Stimulated activated CD8-positive, alpha-beta memory T cell treated with anti-CD3 and anti-CD28 coated beads, Interleukin-15, amount 100 ng/mL, for 48 hours (primary cell): Measurements from ENCODE around the gene INTS1.
A peak's percentile ranks its signal among the peaks of the same experiment; 100 is the strongest.
"Not testable (repeated sequence)": the region's sequence is repeated elsewhere in the genome, so short reads cannot be mapped to it uniquely, and the experiment has no call there.

Source experiments
- DNase-seq, 2 donors: peaks; one replicate each; pipeline ENCODE4 v3.0.0-alpha.2; 2020; ENCODE audit warnings: low read depth in 2 of 2

Gene INTS1

DNA sequence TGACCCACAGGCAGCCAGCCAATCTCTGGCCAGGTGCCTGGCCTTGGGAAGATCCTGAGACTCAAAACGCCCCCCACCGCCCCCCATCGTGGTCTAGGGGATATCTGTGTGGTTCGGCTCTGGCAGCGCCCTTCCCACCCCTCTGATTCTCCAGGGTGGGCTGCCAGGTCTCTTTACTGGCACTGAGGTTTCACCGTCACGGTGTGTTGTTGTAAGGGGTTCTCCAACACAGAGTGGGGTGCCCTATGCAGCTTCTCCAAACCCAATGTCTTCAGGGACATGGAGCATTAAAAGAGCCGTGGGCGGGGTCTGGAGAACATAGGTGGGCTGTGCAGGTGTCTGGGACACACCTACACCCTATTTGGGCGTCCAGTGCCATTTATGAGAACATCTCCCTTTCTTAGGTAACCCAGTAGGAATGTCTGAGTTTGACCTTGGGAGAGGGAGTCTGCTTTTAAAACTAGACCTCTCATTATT lies 27.8 kb upstream of the INTS1 start:
- DNase-seq: no peak

DNA sequence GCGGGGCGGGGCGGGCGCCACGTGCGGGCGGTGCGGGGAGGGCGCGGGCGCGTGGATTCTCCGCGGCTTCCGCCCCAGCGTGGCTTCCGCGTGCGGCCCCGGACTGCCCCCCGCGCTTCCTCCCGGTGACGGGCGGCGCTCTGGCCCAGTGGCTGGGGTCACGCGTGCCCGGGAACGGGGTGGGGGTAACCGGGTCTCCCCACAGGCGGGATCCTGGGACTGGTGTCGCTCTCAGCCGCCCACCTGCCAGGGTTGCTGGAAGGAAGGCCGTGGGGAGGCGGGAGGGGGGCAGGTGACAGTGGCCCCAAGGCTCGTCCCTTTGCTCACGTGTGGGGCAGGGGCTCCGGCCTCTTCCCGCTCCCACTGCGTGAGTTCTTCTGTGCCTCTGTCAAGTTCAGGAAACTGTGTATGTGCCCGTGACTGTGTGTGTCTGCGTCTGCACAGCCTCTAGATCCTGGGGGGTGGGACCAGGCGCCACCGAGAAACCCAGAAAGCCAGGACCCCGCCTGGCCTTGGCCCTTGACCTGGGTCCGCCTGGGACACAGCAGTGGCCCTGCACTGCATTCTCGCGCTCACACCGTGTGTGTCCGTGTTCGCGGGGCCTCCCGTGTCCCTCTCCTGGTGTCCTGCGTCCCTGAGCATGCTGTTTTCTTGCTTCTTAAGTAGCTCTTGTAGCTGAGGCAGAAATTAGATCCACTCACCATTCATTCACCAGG lies 27.2 kb upstream of the INTS1 start:
- no peak for DNase-seq

DNA sequence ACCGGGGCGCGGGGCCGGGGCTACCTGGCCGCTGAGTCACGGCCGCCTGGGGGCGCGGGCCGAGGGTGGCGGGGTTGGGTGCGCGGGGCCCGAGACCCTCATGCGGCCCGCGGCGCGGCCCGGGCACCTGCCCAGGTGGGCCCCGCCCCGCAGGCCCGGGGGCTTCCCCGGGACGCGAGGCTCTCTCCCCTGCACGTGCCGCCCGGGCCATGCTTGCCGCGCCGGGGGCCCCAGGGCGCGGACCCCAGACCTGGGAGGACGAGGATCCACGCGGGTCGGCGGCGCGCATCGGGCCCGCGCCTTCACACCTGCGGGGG lies 26.7 kb upstream of the INTS1 start:
- DNase-seq: no peak

DNA sequence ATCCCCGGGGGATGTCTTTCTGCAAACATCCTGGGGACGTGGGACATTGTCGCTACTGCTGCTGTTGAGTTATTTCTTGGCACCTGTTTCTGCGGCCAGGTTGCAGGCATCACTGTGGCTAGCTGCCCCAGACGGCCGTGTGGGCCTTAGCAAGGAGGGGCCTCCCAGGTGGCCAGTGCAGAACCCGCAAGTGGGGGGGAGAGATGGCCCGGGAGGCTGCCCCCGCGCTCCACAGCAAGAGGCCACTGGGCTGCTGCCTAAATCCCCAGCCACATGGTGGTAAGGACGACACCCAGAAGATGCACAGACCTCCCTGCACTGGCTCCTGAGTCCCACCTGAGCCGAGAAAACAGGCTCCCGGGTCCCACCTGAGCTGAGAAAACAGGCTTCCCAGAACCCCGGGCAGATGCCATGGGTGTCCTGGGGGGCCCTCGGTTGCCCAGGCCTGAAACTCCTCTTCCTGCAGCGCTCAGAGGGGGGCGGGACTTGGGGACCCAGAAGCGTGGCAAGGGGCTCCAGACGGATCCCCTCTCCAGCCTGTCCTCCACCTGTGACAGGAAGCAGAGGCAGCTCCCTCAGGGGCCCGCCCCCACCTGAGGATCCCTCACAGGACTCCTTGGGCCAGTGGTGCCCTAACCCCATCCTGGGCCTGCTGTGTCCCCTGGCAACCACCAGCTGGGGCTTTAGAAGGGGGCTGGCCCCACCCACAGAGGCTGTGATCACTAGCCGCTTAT lies 25.4 kb upstream of the INTS1 start:
- DNase-seq: no peak

DNA sequence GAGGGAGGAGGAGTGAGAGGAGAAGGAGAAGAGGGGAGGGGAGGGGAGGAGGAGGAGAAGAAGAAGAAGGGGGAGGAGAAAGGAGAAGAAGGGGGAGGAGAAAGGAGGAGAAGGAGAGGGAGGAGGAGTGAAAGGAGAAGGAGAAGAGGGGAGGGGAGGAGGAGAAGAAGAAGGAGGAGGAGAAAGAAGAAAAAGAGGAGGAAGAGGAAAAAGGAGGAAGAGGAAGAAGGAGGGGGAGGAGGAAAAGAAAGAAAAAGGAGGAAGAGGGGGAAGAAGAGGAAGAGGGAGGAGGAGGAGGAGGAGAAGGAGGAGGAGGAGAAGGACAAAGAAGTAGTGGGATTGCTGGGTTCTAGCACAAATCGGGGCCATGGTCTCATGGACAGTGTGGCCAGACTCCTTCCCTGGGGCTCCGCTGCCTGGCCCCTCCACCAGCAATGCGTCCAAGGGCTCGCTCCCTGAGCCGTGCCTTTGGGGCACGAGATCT lies 22.1 kb upstream of the INTS1 start:
- DNase-seq: no peak

DNA sequence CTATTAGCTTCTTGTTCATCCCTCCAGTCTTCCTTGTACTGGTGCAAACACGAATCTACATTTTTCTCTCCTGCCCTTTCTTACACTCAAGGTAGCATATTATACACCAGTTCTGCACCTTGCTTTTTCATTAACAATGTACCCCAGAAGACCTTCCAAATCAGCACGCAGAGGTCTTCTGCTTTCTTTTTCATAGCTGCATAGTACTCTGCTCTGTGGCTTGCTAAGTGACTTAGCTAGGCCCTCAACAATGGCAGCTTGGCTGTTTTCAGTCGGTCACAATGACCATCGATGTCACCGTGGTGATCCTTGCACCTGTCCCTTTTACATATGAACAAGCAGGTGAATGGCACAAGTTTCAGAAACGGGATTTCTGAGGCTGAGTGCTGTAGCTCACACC lies 21.2 kb upstream of the INTS1 start:
- DNase-seq: no peak

DNA sequence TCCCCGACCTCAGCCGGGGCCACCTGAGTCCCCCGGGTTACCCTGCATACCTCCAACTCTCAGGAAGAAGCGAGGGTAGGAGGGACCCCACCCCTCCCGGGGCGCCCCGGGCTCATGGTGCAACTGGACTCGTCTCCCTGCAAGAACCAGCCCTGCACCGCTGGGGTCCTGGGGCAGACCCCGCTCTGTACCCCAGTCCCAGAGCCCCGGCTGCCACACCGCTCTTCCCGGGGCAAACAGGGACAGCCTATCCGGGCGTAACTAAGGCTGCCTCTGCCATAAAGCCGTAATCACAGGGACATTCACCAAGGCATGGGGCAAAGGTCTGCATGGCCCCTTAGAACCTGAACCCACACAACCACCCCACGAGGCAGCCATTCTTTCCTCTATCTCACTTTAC lies 19.7 kb upstream of the INTS1 start:
- no peak for DNase-seq

DNA sequence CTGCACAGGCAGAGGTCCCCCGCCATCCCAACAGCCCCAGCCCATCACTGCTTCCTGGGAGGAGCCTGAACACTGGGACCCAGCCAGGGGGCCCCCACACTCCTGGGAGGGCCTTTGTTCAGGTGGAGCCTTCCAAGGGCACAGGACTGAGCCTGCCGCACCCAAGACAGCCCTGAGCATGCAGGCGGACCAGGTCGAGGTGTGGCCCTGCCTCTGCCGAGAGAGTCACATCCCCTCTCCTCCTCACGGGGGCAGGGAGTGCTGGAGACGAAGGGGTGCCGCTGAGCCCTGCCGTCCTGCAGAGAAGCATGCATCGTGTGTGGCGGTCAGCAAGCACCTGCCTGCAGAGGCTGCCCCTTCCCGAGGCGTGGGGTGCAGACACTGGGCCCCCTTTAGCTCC lies 19.0 kb upstream of the INTS1 start:
- DNase-seq: no peak

DNA sequence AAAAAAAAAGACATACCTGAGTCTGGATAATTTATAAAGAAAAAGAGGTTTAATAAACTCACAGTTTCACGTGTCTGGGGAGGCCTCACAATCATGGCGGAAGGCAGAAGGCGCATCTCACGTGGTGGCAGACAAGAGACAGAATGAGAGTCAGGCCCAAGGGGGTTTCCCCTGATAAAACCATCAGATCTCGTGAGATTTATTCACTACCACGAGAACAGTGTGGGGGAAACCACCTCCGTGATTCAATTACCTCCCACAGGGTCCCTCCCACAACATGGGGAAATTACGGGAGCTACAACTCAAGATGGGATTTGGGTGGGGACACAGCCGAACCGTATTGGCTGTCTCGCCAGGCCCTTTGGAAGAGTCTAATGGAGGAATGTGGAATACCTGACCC lies 17.3 kb upstream of the INTS1 start:
- no peak for DNase-seq

DNA sequence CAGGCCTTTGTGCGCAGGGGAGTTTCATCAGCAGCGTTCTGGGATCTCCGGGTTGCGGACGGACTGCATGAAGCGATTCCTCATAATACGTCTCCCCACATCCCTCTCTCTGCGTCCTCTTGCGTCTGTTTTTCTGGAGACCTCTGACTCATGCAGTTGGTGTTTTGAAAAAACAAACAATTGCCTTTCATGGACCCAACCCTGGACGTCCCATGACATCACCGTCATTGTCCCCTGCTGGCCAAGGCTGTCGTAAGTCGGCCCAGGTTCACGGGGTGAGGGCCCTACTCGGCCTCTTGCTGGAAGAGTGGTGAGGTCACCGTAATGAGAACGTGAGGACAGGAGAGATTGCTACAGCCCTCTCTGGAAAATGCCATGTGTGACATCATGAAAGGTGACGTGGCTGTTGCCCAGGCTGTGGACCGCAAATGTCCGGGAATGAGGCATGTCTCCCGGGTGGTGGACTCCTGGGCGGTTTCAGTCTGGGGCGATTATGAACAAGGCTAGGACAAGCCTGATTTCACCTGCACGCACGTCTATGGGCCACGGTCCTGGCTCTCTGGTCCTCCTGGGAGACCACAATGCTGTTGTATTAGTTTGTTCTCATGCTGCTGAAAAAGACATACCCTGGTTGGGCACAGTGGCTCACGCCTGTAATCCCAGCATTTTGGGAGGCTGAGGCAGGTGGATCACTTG lies 16.5 kb upstream of the INTS1 start:
- no peak for DNase-seq

DNA sequence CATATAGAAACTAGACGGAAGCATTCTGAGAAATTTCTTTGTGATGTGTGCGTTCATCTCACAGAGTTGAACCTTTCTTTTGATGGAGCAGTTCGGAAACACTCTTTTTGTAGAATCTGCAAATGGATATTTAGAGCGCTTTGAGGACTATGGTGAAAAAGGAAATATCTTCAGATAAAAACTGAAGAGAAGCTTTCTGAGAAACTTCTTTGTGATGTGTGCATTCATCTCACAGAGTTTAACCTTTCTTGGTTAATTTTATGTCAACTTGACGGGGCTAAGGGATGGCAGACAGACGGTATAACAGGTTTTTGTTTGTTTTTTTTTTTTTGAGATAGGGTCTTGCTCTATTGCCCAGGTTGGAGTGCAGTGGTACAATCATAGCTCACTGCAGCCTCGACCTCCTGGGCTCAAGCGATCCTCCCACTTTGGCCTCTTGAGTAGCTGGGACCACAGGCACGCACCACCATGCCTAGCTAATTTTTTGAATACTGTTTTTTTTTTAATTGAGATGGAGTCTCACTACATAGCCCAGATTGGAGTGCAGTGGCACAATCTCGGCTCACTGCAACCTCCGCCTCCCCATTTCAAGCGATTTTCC lies 15.2 kb upstream of the INTS1 start:
- not testable (repeated sequence) for DNase-seq

DNA sequence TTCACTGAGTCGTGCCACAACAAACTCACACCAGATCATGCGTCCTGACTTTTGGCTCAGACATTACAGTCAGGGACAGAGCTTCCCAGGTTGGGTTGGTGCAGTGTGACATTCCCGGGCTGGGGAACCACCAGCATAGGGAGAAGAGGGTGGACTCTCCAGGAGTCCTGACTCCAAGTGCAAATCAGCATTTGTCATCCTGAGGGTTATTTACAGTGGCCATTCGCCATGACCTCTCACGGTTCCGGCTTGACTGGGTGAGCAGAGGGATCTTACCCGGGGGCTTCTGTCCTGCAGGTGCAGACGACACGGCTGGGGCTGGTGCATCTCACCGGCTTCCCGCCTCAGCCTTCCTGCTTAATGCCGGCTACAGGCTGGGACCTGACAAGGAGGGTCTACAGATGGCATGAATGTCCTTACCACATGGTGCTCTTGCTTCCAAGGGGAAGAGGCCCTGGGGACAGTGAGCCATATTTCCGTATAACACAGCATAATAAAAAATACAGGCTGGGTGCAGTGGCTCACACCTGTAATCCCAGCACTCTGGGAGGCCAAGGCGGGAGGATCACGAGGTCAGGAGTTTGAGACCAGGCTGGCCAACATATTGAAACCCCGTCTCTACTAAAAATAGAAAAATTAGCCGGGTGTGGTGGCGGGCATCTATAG lies 12.5 kb upstream of the INTS1 start:
- no peak for DNase-seq

DNA sequence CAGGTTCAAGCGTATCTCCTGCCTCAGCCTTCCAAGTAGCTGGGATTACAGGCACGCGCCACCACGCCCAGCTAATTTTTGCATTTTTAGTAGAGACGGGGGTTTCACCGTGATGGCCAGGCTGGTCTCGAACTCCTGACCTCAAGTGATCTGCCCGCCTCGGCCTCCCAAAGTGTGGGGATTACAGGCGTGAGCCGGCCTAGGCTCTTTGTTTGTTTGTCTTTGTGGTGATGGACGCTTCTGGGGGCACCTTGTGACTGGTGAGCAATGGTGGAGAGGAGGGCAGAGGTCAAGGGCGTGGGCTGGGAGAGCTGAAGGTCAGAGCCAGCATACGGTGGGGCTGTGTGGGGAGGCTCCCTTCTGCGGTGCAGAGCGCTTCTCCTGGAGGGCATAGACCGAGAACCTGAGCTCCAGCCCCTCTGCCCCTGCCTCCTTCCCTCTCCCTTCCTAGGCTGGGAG lies 11.3 kb upstream of the INTS1 start:
- DNase-seq: not testable (repeated sequence)

DNA sequence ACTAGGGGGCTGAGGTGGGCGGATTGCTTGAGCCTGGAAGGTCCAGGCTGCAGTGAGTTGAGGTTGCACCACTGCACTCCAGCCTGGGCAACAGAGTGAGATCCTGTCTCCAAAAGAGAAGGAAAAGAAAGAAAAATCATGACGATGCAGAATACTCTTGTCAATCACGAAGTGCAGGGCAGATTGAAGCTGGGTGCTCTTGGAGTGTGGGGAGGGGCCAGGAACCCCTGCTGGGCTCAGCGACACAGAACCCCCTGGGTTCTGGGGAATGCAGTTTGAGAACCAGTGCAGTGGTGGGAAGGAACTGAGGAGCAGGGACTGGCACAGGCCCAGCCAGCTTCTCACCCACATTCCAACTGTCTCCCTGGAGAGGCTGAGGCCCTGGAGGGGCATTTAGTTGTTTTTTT lies 10.8 kb upstream of the INTS1 start:
- no peak for DNase-seq

DNA sequence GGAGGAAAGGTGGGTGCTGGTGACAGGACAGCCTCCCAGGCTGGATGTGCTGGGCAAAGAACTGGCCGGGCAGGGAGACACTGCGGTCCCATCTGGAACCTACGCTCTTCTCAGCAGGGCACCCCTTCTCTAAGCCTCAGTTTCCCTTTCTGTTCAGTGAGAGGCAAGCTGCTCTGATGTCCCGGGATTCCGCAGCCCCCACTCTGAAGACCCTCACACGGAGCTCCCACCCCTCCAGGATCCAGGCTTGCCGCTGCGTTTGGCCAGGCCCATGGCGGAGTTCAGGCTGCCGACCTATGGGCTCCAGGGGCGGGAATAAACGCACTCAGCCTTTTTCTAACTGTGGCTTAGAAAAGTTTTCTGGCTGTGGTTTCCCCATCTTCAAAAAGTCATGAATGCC lies 10.2 kb upstream of the INTS1 start:
- DNase-seq: no peak

DNA sequence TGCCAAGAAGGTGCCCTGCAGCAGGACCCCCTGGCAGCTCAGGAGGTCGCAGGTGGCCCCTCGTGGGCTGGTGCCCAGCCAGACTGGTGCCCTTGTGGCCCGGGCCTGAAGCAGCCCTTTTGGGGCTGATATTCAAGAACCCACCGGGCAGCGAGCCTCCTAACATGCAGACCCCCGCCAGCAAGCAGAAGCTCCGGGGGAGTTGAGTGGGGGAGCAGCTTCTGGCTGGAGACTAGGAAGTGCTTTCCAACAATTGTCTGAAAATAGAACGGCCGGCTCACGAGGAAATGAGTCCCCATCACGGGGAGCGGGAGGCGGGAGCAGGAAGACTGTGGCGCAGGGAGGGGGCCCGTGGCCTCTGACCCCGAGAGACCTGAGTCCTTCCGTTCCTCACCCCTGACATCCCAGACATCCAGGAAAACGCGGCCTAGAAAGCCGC lies 9.5 kb upstream of the INTS1 start:
- DNase-seq: no peak

DNA sequence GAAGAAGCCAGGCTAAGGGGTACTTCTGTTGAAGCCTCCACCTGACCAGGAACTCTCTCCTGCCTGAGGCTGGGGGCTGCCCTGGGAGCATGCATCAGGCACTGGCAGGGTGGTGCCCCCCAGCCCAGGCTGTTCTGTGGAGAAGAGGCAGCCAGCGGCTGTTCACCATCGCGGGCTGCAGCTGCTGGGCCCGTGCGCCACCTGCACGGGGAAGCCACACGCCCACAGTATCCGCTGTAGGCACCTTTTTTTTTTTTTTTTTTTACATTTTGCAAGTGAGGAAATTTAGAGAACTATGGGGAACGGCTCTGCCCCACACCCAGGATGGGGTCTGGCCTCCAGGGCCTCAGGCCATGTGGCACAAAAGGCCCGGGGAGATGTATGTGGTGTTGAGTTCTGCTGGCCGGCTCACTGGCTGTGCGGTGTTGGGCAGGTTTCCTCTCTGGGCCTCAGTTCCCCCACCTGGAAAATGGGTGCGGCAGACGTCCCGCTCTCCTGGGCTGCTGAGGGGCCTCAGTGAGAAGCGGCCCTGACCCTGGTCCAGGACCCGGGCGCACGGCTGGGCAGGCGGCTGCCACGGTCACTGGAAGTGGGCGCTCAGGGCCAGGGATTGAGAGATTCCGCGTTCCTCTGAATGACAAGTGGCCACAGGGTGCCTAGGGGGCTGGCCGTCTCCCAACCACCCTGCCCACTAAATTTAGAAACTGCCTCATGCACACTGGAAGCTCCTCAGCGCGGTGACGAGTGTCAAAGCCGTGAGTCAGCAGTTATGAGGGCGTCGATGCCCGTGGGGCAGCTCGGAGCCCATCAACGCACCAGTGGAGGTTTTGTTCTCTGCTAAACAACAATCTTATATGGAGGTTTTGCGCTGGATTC lies 8.8 kb upstream of the INTS1 start:
- peak in 1 of 2 donors; percentile 21 for DNase-seq

DNA sequence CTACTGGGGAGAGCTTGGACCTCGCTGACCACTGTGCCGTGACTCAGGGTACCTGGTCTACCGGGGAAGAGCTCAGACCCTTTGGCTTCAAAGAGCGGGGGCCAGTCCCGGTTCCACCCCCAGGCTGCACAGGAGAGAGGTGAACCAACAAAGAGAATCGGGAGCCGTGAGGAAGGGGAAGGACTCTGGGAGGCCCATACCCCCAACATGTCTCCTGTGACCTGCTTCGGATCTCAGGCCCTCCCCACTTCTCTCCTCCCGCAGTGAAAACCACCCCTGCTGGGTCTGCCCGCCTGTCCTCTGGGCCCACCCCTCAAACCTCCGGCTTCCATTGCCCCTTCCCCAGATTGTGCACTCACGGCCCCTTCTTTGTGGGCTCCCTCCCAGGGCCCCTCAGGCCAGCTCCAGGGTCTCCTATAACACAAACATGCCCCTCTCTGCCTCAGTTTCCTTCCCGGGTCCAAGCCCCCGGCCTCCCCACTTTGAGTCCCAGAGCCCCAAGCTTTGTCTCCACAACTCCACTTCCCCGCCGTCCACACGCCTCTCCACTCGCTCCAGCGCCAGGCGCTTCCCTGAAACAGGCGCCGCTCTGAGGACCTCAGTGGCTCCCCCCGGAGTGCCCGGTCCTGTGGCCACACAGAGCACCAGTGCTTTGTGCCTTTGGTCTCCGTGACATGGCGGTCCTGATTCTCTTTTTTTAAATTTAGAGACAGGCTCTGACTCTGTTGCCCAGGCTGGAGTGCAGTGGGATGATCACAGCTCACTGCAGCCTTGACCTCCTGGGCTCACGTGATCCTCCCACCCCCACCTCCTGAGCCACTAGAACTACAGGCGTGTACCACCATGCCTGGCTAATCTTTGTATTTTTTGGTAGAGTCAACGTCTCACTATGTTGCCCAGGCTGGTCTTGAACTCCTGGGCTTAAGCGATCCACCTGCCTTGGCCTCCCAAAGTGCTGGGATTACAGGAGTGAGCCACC lies 7.5 kb upstream of the INTS1 start:
- DNase-seq: no peak

DNA sequence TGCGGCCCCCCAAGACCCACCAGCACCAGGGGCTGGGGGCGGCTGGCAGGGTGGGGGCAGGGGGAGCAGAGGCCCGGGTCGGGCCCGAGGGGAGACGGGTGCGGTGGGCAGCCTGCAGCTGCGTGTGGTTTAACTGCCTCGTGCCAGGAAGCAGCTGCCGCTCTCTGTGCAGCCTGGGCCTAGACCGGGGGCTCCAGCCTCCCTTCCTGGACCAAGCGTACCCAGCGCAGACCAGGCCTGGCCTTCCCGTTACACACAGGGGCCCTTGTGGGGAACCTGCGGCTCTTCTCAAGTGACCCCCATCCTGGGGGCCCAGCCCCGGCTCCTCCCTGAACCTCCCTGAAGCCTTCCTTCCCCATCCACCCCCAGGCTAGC lies 6.6 kb upstream of the INTS1 start:
- no peak for DNase-seq

DNA sequence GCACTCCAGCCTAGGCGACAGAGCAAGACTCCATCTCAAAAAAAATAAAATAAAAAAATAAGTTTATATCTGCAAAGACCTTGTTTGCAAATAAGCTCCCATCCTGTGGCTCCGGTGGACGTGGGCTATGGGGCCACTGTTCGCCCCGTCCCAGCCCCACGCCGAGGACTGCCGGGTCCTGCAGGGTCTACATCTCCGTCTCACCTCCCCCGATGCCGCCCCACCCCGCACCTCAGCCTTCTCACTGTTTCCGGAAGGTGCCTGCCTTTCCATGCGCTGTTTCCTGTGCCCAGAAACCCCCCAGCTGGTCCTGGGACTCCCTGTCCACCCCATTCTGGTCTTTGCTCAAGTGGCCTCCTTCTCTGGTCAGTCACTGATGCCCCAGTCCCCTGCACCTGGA lies 5.0 kb upstream of the INTS1 start:
- no peak for DNase-seq
